K562 (cell line): Measurements from ENCODE around the gene GOLGA8B. TPM values are rescaled to one million over a fixed set of nuclear protein-coding genes. Genes with fewer than 3 reads are reported as not detected.

ENCODE experiments used
- ATAC-seq: fragments of 200-7000 bp; cut with Tn5 transposase; 3 replicates; pipeline ENCODE4 v1.9.1; 2020; ENCODE audit warnings: moderate library complexity
- BruUV-seq: library from RNA; stranded (reverse); fragments of 400-500 nt; replicated peaks from 2 replicates; lab custom pipeline; 2021; lab: Mats Ljungman, UMichigan
- CTCF ChIA-PET: fragments of 300-600 bp; formaldehyde crosslinking; extraction: SDS; loops from one replicate; lab custom pipeline; 2021; ENCODE audit warnings: low intra/inter-chr PET ratio; lab: Yijun Ruan, JAX
- POLR2A ChIA-PET: fragments of 300-600, 350-650 bp; sonication (Branson Sonifier 250); formaldehyde crosslinking; extraction: SDS; loops from one replicate; lab custom pipeline; 2021; ENCODE audit warnings: antibody characterized with exemption, inconsistent platforms; lab: Yijun Ruan, JAX
- DNase-seq, 4 experiments: peaks; one replicate each; pipeline versions ENCODE4 v3.0.0 to v3.0.0-alpha.2; 2011 to 2018; ENCODE audit warnings: low spot score in 3 of 4, mixed read lengths in 3 of 4; ENCODE audit errors: extremely low read depth in 1 of 4
- FAIRE-seq: peaks from 2 replicates; lab custom pipeline; 2011; peaks lifted over from hg19 to GRCh38; lab: Jason Lieb, UNC
- H2AFZ ChIP-seq: 2 replicates; pipeline ENCODE4 v1.6.0; 2011; ENCODE audit warnings: low read depth, low read length, control low read depth, inconsistent platforms
- H3K27ac ChIP-seq: fragments of 200-600 bp; 3 replicates; pipeline ENCODE4 v1.8.0; 2011; ENCODE audit warnings: low read depth, mild to moderate bottlenecking, control low read depth, inconsistent platforms, low read length, moderate library complexity, mixed read lengths; ENCODE audit errors: extremely low read depth
- H3K27me3 ChIP-seq, 2 experiments: fragments of 300-600 bp in 1 of 2; 2 replicates in 1 of 2; 3 replicates in 1 of 2; pipeline versions ENCODE4 v1.6.0 to v1.8.0; 2011; ENCODE audit warnings: inconsistent platforms in 2 of 2, low read length in 2 of 2, mild to moderate bottlenecking in 1 of 2, mixed read lengths in 1 of 2, moderate library complexity in 1 of 2; ENCODE audit not compliant: control insufficient read depth in 2 of 2, insufficient read depth in 2 of 2
- H3K36me3 ChIP-seq: fragments of 300-600 bp; 3 replicates; pipeline ENCODE4 v1.8.0; 2011; ENCODE audit warnings: mild to moderate bottlenecking, low read length, inconsistent platforms; ENCODE audit not compliant: control insufficient read depth, insufficient read depth
- H3K4me1 ChIP-seq, 2 experiments: fragments of 200-600 bp in 1 of 2; replicated peaks in 1 of 2; 2 replicates in 1 of 2; 3 replicates in 1 of 2; pipeline versions ENCODE4 v1.5.1 to v1.8.0; 2011; ENCODE audit warnings: inconsistent platforms in 2 of 2, low read length in 2 of 2, mild to moderate bottlenecking in 1 of 2, mixed read lengths in 1 of 2, moderate library complexity in 1 of 2; ENCODE audit not compliant: control insufficient read depth in 2 of 2, insufficient read depth in 2 of 2
- H3K4me2 ChIP-seq: 2 replicates; pipeline ENCODE4 v1.6.1; 2011; ENCODE audit warnings: low read length, control low read depth, inconsistent platforms, mixed read lengths; ENCODE audit not compliant: insufficient read depth
- H3K4me3 ChIP-seq: fragments of 200-600 bp; sonication (generic), shearing (Covaris generic); 2 replicates; pipeline ENCODE4 v1.5.1; 2016; ENCODE audit warnings: control low read depth, inconsistent platforms
- H3K79me2 ChIP-seq: fragments of 200-600 bp; 3 replicates; pipeline ENCODE4 v1.8.0; 2011; ENCODE audit warnings: low read length, inconsistent platforms; ENCODE audit not compliant: control insufficient read depth, insufficient read depth
- H3K9ac ChIP-seq, 2 experiments: 2 replicates each; pipeline versions ENCODE4 v1.6.0 to v1.6.1; 2011; ENCODE audit warnings: low read depth in 2 of 2, low read length in 2 of 2, control low read depth in 1 of 2, inconsistent platforms in 1 of 2, mild to moderate bottlenecking in 1 of 2, mixed read lengths in 1 of 2; ENCODE audit not compliant: insufficient read depth in 1 of 2
- H3K9me1 ChIP-seq: one replicate; pipeline ENCODE4 v1.6.0; 2011; ENCODE audit warnings: inconsistent platforms, mild to moderate bottlenecking, low read length, moderate library complexity; ENCODE audit not compliant: control insufficient read depth, insufficient read depth
- H3K9me3 ChIP-seq: replicated peaks from 2 replicates; pipeline ENCODE4 v1.5.1; 2011; ENCODE audit warnings: low read depth, low read length, inconsistent platforms; ENCODE audit not compliant: control insufficient read depth, insufficient read depth
- H4K20me1 ChIP-seq: replicated peaks from 2 replicates; pipeline ENCODE4 v1.6.1; 2011; ENCODE audit warnings: low read length, inconsistent platforms, mixed read lengths; ENCODE audit not compliant: control insufficient read depth, insufficient read depth
- DPF2 ChIP-seq: fragments of 450-650 bp; IDR thresholded peaks from 2 replicates; pipeline ENCODE4 v1.6.1; 2016
- EHMT2 ChIP-seq: fragments of 450-650 bp; IDR thresholded peaks from 2 replicates; pipeline ENCODE4 v1.6.1; 2018; ENCODE audit warnings: antibody characterized with exemption
- HDAC3 ChIP-seq: fragments of 450-650 bp; IDR thresholded peaks from 2 replicates; pipeline ENCODE4 v1.6.1; 2018; ENCODE audit warnings: borderline replicate concordance, mild to moderate bottlenecking, moderate library complexity; ENCODE audit not compliant: partially characterized antibody
- NR2F6 ChIP-seq: fragments of 450-650 bp; formaldehyde crosslinking; IDR thresholded peaks from 2 replicates; pipeline ENCODE4 v1.4.0; 2020; ENCODE audit warnings: mild to moderate bottlenecking
- RB1 ChIP-seq: fragments of 450-650 bp; IDR thresholded peaks from 2 replicates; pipeline ENCODE4 v1.6.1; 2017; ENCODE audit warnings: low read depth, mild to moderate bottlenecking
- RNF2 ChIP-seq: sonication (generic); IDR thresholded peaks from 2 replicates; pipeline ENCODE4 v1.6.1; 2016
- SAFB ChIP-seq: fragments of 200-400 bp; formaldehyde crosslinking; IDR thresholded peaks from 2 replicates; pipeline ENCODE4 v1.6.1; 2017; ENCODE audit warnings: low read depth, low read length, borderline replicate concordance
- YY1 ChIP-seq, 3 experiments: IDR thresholded peaks; 2 replicates each; pipeline ENCODE4 v1.6.1; 2011; ENCODE audit warnings: low read length in 2 of 3, mild to moderate bottlenecking in 2 of 3, moderate library complexity in 2 of 3, borderline replicate concordance in 1 of 3, control low read depth in 1 of 3, low read depth in 1 of 3; ENCODE audit not compliant: insufficient read depth in 3 of 3, insufficient replicate concordance in 2 of 3, control insufficient read depth in 1 of 3, insufficient read length in 1 of 3; ENCODE audit errors: extremely low read depth in 1 of 3
- ZBTB49 ChIP-seq: sonication (generic); formaldehyde crosslinking; IDR thresholded peaks from 2 replicates; pipeline ENCODE4 v1.8.0; 2022; ENCODE audit warnings: missing genetic modification reagents, mild to moderate bottlenecking, borderline replicate concordance
- ZNF23 ChIP-seq: fragments of 250-450 bp; sonication (Bioruptor Pico); IDR thresholded peaks from 2 replicates; pipeline ENCODE4 v1.4.0; 2020; ENCODE audit warnings: mild to moderate bottlenecking
- WGBS: fragments of 100-300 bp; shearing (Covaris generic); methylation state at CpG from one replicate; pipeline ENCODE4 v1.1.6; 2016; ENCODE audit warnings: low coverage, mixed read lengths; ENCODE audit not compliant: insufficient coverage; ENCODE audit errors: missing lambda C conversion rate; 5-methylcytosine and 5-hydroxymethylcytosine counted together
- in situ Hi-C: fragments of 300-500 bp; cut with MboI; formaldehyde crosslinking; loops from 4 replicates; pipeline ENCODE4 v1.15.0; 2018; ENCODE audit warnings: inconsistent platforms, mixed read lengths
- intact Hi-C: fragments of 100-400 bp; cut with micrococcal nuclease; formaldehyde crosslinking; loops from 2 replicates; pipeline ENCODE4 v1.14.2; 2022
- polyA plus RNA-seq, 8 experiments: library from polyadenylated mRNA; depleted of rRNA in 4 of 8; stranded (reverse) in 5 of 8; unstranded in 3 of 8; fragments of >200 nt; fragmentation: Nextera tagmentation in 2 of 8; fragmentation: Illumina TruSeq in 1 of 8; extraction: Ambion mirVana in 2 of 8; extraction: Trizol in 1 of 8; gene quantifications; 2 replicates each; pipeline versions ENCODE4 v1.2.1 to v1.2.3, GENCODE V29; 2011 to 2014; ENCODE audit warnings: inconsistent platforms in 1 of 8, missing spikeins in 1 of 8
- total RNA-seq, 7 experiments: library from RNA; depleted of rRNA in 6 of 7; stranded (reverse); fragments of >200 nt in 6 of 7; fragmentation: Illumina TruSeq in 2 of 7; extraction: Trizol in 2 of 7; gene quantifications; 2 replicates each; pipeline versions ENCODE4 v1.2.1 to v1.2.3, GENCODE V29; 2011 to 2021; ENCODE audit warnings: low replicate concordance in 1 of 7
- TF ChIP-seq, protein P1 (sequence below): fragments of 250-450 bp; sonication (Bioruptor Pico); IDR thresholded peaks from 2 replicates; pipeline ENCODE4 v1.6.1; 2021; ENCODE audit warnings: mild to moderate bottlenecking
- TF ChIP-seq, protein P2 (sequence below): fragments of 450-650 bp; IDR thresholded peaks from one replicate; pipeline ENCODE4 v1.6.1; 2018; ENCODE audit warnings: mild to moderate bottlenecking, moderate library complexity; ENCODE audit not compliant: partially characterized antibody
- TF ChIP-seq, protein P3 (sequence below), 2 experiments: IDR thresholded peaks; 2 replicates each; pipeline ENCODE4 v1.6.1; 2012; ENCODE audit warnings: improper control_type of control experiment in 2 of 2, low read depth in 2 of 2, low read length in 2 of 2, borderline replicate concordance in 1 of 2

GOLGA8B gene
- total and polyA plus RNA-seq, 9 of the 15 experiments (the other 6 are each of a cell fraction or from before 2014, with no cell fraction given): 7.9 to 236 (median 54.1) TPM

- Histone ChIP-seq H3K36me3 (no peaks in the 10 kb centered on the region), H3K79me2 (no peaks in the 10 kb centered on the region), H3K27me3 (no peaks in the 10 kb centered on the region), H3K9me1 (no peaks in the 10 kb centered on the region), H3K9ac (no peak overlapping the region), H4K20me1 (no peaks in the 10 kb centered on the region), H3K4me3 (no peak overlapping the region), H3K27ac (no peak overlapping the region), H3K4me2 (no peak overlapping the region), H3K9me3 (no peaks in the 10 kb centered on the region), H2AFZ (no peak overlapping the region), H3K4me1 (peaks cover 0 to 11% of the 10 kb centered on the region in 2 experiments; a peak in 4 of 5 replicates)
- POLR2A ChIA-PET: interaction anchor here (0.6 kb wide), 1 partner anchor 1854 kb away, joined by 3 read pairs; no protein-coding TSS in a partner anchor
- WGBS: 81% methylated on average over 7 of the region's 7 CpGs
- FAIRE-seq: no peak
- no TSS peak for BruUV-seq
- intact Hi-C loops: no loop called here
- DNase-seq: no peak
- in situ Hi-C loops: no loop called here
- ATAC-seq: no peak
- CTCF ChIA-PET: interaction anchor here (0.7 kb wide), 1 partner anchor 12 kb away, joined by 7 read pairs; no protein-coding TSS in a partner anchor
- no peak for TF ChIP-seq HDAC3
- TF ChIP-seq, protein P1, sequence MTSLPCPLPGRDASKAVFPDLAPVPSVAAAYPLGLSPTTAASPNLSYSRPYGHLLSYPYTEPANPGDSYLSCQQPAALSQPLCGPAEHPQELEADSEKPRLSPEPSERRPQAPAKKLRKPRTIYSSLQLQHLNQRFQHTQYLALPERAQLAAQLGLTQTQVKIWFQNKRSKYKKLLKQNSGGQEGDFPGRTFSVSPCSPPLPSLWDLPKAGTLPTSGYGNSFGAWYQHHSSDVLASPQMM (CRISPR knock-in tag): no peak
- no peak for TF ChIP-seq SAFB
- TF ChIP-seq, protein P2, sequence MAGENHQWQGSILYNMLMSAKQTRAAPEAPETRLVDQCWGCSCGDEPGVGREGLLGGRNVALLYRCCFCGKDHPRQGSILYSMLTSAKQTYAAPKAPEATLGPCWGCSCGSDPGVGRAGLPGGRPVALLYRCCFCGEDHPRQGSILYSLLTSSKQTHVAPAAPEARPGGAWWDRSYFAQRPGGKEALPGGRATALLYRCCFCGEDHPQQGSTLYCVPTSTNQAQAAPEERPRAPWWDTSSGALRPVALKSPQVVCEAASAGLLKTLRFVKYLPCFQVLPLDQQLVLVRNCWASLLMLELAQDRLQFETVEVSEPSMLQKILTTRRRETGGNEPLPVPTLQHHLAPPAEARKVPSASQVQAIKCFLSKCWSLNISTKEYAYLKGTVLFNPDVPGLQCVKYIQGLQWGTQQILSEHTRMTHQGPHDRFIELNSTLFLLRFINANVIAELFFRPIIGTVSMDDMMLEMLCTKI: no peak
- no peak for TF ChIP-seq YY1 (IDR thresholded peaks at IDR 0.05; ENCODE audit: borderline replicate concordance in 1 of 3, control insufficient read depth in 1 of 3, extremely low read depth in 1 of 3, insufficient read depth in 3 of 3, insufficient read length in 1 of 3, insufficient replicate concordance in 2 of 3, low read depth in 1 of 3, low read length in 2 of 3)
- TF ChIP-seq RB1: no peak
- no peak for TF ChIP-seq RNF2
- no peak for TF ChIP-seq NR2F6 (CRISPR knock-in tag)
- TF ChIP-seq, protein P3, sequence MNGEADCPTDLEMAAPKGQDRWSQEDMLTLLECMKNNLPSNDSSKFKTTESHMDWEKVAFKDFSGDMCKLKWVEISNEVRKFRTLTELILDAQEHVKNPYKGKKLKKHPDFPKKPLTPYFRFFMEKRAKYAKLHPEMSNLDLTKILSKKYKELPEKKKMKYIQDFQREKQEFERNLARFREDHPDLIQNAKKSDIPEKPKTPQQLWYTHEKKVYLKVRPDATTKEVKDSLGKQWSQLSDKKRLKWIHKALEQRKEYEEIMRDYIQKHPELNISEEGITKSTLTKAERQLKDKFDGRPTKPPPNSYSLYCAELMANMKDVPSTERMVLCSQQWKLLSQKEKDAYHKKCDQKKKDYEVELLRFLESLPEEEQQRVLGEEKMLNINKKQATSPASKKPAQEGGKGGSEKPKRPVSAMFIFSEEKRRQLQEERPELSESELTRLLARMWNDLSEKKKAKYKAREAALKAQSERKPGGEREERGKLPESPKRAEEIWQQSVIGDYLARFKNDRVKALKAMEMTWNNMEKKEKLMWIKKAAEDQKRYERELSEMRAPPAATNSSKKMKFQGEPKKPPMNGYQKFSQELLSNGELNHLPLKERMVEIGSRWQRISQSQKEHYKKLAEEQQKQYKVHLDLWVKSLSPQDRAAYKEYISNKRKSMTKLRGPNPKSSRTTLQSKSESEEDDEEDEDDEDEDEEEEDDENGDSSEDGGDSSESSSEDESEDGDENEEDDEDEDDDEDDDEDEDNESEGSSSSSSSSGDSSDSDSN (IDR thresholded peaks at IDR 0.05; ENCODE audit: borderline replicate concordance in 1 of 2, low read depth in 2 of 2, low read length in 2 of 2): no peak
- no peak for TF ChIP-seq EHMT2
- TF ChIP-seq ZBTB49 (CRISPR knock-in tag): no peak
- no peak for TF ChIP-seq ZNF23
- no peak for TF ChIP-seq DPF2
These were observed 35.7 kb upstream of the GOLGA8B start for GRCh38 chr15:34619151-34619550.
